Endodermal cell (in vitro differentiated cells): ENCODE results near the gene SH3D19. TPM values are rescaled to one million over a fixed set of nuclear protein-coding genes. Genes with fewer than 3 reads are reported as not detected.

Source experiments
- DNase-seq: peaks from one replicate; pipeline ENCODE4 v3.0.0-alpha.2; 2017
- H3K27ac ChIP-seq: 2 replicates; pipeline ENCODE4 v1.5.1; 2013; ENCODE audit warnings: mild to moderate bottlenecking, low read depth, low read length, moderate library complexity
- H3K27me3 ChIP-seq: 2 replicates; pipeline ENCODE4 v1.6.1; 2013; ENCODE audit warnings: mild to moderate bottlenecking, low read length, moderate library complexity; ENCODE audit not compliant: insufficient read depth, control insufficient read depth, poor library complexity, severe bottlenecking
- H3K36me3 ChIP-seq: 2 replicates; pipeline ENCODE4 v1.7.0; 2013; ENCODE audit warnings: mild to moderate bottlenecking, low read length, moderate library complexity; ENCODE audit not compliant: control insufficient read depth, insufficient read depth
- H3K4me1 ChIP-seq: one replicate; pipeline ENCODE4 v1.7.0; 2013; ENCODE audit warnings: low read length; ENCODE audit not compliant: control insufficient read depth, insufficient read depth
- H3K4me3 ChIP-seq: 2 replicates; pipeline ENCODE4 v1.5.1; 2013; ENCODE audit warnings: mild to moderate bottlenecking, low read length, moderate library complexity
- H3K9ac ChIP-seq: 2 replicates; pipeline ENCODE4 v1.6.1; 2013; ENCODE audit warnings: mild to moderate bottlenecking, low read length, moderate library complexity; ENCODE audit not compliant: poor library complexity, severe bottlenecking; ENCODE audit errors: extremely low read depth
- H3K9me3 ChIP-seq: 2 replicates; pipeline ENCODE4 v1.6.1; 2013; ENCODE audit warnings: mild to moderate bottlenecking, low read length, moderate library complexity; ENCODE audit not compliant: control insufficient read depth
- H3K27ac Mint-ChIP-seq: 2 replicates; pipeline ENCODE4 v1.8.0; 2020; ENCODE audit warnings: mixed read lengths
- H3K27me3 Mint-ChIP-seq: 2 replicates; pipeline ENCODE4 v1.8.0; 2021; ENCODE audit warnings: mild to moderate bottlenecking, mixed read lengths; ENCODE audit not compliant: insufficient read depth
- H3K36me3 Mint-ChIP-seq: 2 replicates; pipeline ENCODE4 v1.8.0; 2020; ENCODE audit warnings: low read depth, mixed read lengths
- H3K4me1 Mint-ChIP-seq: 2 replicates; pipeline ENCODE4 v1.8.0; 2020; ENCODE audit warnings: mixed read lengths
- H3K4me3 Mint-ChIP-seq: 2 replicates; pipeline ENCODE4 v1.8.0; 2020; ENCODE audit warnings: mild to moderate bottlenecking, moderate library complexity, mixed read lengths
- H3K9me3 Mint-ChIP-seq: 2 replicates; pipeline ENCODE4 v1.8.0; 2020; ENCODE audit warnings: mild to moderate bottlenecking, mixed read lengths
- CTCF ChIP-seq: fragments of 200-600 bp; sonication (generic); conservative IDR thresholded peaks from 2 replicates; pipeline ENCODE4 v1.5.0; 2021; ENCODE audit warnings: antibody characterized with exemption, mild to moderate bottlenecking
- WGBS, 2 experiments: methylation state at CpG; one replicate each; pipeline versions ENCODE4 v1.1.5 to v1.1.7; 2013; ENCODE audit warnings: missing lambda C conversion rate in 2 of 2, mixed read lengths in 1 of 2; ENCODE audit not compliant: insufficient coverage in 1 of 2, insufficient read length in 1 of 2; 5-methylcytosine and 5-hydroxymethylcytosine counted together
- total RNA-seq, 2 donors: library from RNA; stranded (reverse); fragmentation: NEBNext Ultra II Directional in 1 of 2; extraction: Animal tissue kit (Norgen Biotek cat#: 25700) in 1 of 2; gene quantifications; 2 replicates in 1 of 2; 3 replicates in 1 of 2; pipeline ENCODE4 v1.2.1, GENCODE V29; 2021

Gene SH3D19
- total RNA-seq, 2 donors from 2014 or later, result 48.8 to 55.6 TPM

GRCh38 chr4:151207186-151207585 is 118.2 kb downstream of the SH3D19 start:
- no peaks in the 10 kb centered on the region for H3K27me3 Mint-ChIP-seq
- no peak overlapping the region for H3K27ac ChIP-seq

GRCh38 chr4:151206241-151207005 is 119.0 kb downstream of the SH3D19 start:
- H3K27ac Mint-ChIP-seq, result peak overlapping the region; percentile 10

More at GRCh38 chr4:151207186-151207585, 118.2 kb downstream of the SH3D19 start:
- Mint-ChIP-seq H3K9me3 (no peaks in the 10 kb centered on the region), H3K27ac (peak overlapping the region; percentile 22), H3K36me3 (peaks cover 7% of the 10 kb centered on the region), H3K4me3 (no peak overlapping the region), H3K4me1 (peaks cover 5% of the 10 kb centered on the region)
- TF ChIP-seq CTCF, result no peak
- no peak for DNase-seq
- 100% methylated on average over 1 of the region's 1 CpG for WGBS, 2 experiments
- Histone ChIP-seq H3K9me3 (no peaks in the 10 kb centered on the region), H3K4me1 (peaks cover 3% of the 10 kb centered on the region), H3K4me3 (no peak overlapping the region), H3K27me3 (no peaks in the 10 kb centered on the region), H3K36me3 (no peaks in the 10 kb centered on the region), H3K9ac (no peak overlapping the region)

GRCh38 chr4:151205722-151206121 is 119.7 kb downstream of the SH3D19 start:
- Histone ChIP-seq H3K4me3 (no peak overlapping the region), H3K4me1 (peaks cover 3% of the 10 kb centered on the region), H3K9ac (no peak overlapping the region), H3K9me3 (no peaks in the 10 kb centered on the region), H3K36me3 (no peaks in the 10 kb centered on the region), H3K27ac (no peak overlapping the region), H3K27me3 (no peaks in the 10 kb centered on the region)
- TF ChIP-seq CTCF, result no peak
- peaks cover 7% of the 10 kb centered on the region for H3K36me3 Mint-ChIP-seq
- WGBS, 2 experiments, result no CpG with 5 or more reads among the region's 1 CpG
- H3K27ac Mint-ChIP-seq, result peak overlapping the region; percentile 10
- H3K27me3 Mint-ChIP-seq, result no peaks in the 10 kb centered on the region
- no peaks in the 10 kb centered on the region for H3K9me3 Mint-ChIP-seq
- no peak for DNase-seq
- peaks cover 5% of the 10 kb centered on the region for H3K4me1 Mint-ChIP-seq
- no peak overlapping the region for H3K4me3 Mint-ChIP-seq

More at GRCh38 chr4:151206241-151207005, 119.0 kb downstream of the SH3D19 start:
- Mint-ChIP-seq H3K27me3 (no peaks in the 10 kb centered on the region), H3K4me1 (peaks cover 5% of the 10 kb centered on the region), H3K9me3 (no peaks in the 10 kb centered on the region), H3K36me3 (peaks cover 7% of the 10 kb centered on the region), H3K4me3 (no peak overlapping the region)
- Histone ChIP-seq H3K4me3 (no peak overlapping the region), H3K36me3 (no peaks in the 10 kb centered on the region), H3K9me3 (no peaks in the 10 kb centered on the region), H3K4me1 (peaks cover 3% of the 10 kb centered on the region), H3K9ac (no peak overlapping the region), H3K27me3 (no peaks in the 10 kb centered on the region), H3K27ac (no peak overlapping the region)
- DNase-seq, result no peak
- TF ChIP-seq CTCF, result no peak
- 45 to 64% methylated on average over 2 to 3 of the region's 3 CpGs for WGBS, 2 experiments
